Measurements from ENCODE around the gene RAP1A. TPM values are rescaled to one million over a fixed set of nuclear protein-coding genes. Genes with fewer than 3 reads are reported as not detected.
"Not testable (repeated sequence)": the region's sequence is repeated elsewhere in the genome, so short reads cannot be mapped to it uniquely, and the experiment has no call there.

Gene RAP1A
- total and polyA plus RNA-seq, 4 donors = 14.2 to 31.4 (median 25.8) TPM

DNA sequence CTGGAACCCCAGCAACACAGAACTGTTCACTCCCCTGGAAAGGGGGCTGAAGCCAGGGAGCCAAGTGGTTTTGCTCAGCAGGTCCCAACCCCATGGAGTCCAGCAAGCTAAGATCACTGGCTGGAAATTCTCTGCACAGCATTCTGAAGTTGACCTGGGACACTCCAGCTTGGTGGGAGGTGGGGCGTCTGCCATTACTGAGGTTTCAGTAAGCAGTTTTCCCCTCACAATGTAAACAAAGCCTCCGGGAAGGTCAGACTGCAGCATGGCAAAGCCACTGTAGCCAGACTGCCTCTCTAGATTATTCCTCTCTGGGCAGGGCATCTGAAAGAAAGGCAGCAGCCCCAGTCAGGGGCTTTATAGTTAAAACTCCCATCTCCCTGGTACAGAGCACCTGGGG is 60.0 kb downstream of the RAP1A start:
- Histone ChIP-seq H3K9me3 (ENCODE audit: control insufficient read depth in 4 of 4, low read length in 3 of 4) (peaks cover 0 to 2% (median 0%) of the 10 kb centered on the region in 4 donors), H3K36me3 (ENCODE audit: control insufficient read depth in 4 of 4, insufficient read depth in 3 of 4, low read depth in 1 of 4, low read length in 3 of 4) (peaks cover 0 to 5% (median 2%) of the 10 kb centered on the region in 4 donors)

DNA sequence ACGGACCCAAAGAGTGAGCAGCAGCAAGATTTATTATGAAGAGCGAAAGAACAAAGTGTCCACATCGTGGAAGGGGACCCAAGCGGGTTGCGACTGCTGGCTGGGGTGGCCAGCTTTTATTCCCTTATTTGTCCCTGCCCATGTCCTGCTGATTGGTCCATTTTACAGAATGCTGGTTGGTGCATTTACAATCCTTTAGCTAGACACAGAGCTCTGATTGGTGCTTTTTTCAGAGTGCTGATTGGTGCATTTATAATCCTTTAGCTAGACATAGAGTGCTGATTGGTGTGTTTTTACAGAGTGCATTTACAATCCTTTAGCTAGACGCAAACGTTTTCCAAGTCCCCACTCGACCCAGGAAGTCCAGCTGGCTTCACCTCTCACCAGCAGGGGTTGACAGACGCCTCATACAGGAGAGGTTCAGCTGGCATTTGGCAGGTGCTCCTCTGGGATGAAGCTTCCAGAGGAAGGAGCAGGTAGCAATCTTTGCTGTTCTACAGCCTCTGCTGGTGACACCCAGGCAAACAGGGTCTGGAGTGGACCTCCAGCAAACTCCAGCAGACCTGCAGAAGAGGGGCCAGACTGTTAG is 60.7 kb downstream of the RAP1A start:
- H3K27me3 ChIP-seq (ENCODE audit: control insufficient read depth in 4 of 4, insufficient read depth in 4 of 4, low read length in 3 of 4); H3K27ac ChIP-seq (ENCODE audit: low read depth in 1 of 2, low read length in 2 of 2); H3K9me3 ChIP-seq (ENCODE audit: control insufficient read depth in 4 of 4, low read length in 3 of 4); H3K9ac ChIP-seq (ENCODE audit: low read depth in 1 of 2, low read length in 2 of 2); DNase-seq (ENCODE audit: low spot score); H3K4me1 ChIP-seq (ENCODE audit: control insufficient read depth in 4 of 4, insufficient read depth in 4 of 4, low read length in 3 of 4); H3K4me3 ChIP-seq (ENCODE audit: low read depth in 1 of 3, low read length in 3 of 3); H3K36me3 ChIP-seq (ENCODE audit: control insufficient read depth in 4 of 4, insufficient read depth in 3 of 4, low read depth in 1 of 4, low read length in 3 of 4): not testable (repeated sequence)
- WGBS = 96% methylated on average over 9 of the region's 9 CpGs

More for the DNA sequence above, 60.0 kb downstream of the RAP1A start:
- H3K4me1 ChIP-seq (ENCODE audit: control insufficient read depth in 4 of 4, insufficient read depth in 4 of 4, low read length in 3 of 4) = no peaks in the 10 kb centered on the region
- no peak overlapping the region for H3K9ac ChIP-seq (ENCODE audit: low read depth in 1 of 2, low read length in 2 of 2)
- TF ChIP-seq HNF4G (IDR thresholded peaks at IDR 0.05) = no peak
- H3K4me3 ChIP-seq (ENCODE audit: low read depth in 1 of 3, low read length in 3 of 3) = no peak overlapping the region
- DNase-seq (ENCODE audit: low spot score) = no peak
- no peaks in the 10 kb centered on the region for H3K27me3 ChIP-seq (ENCODE audit: control insufficient read depth in 4 of 4, insufficient read depth in 4 of 4, low read length in 3 of 4)
- WGBS = 83% methylated on average over 2 of the region's 2 CpGs
- no peak overlapping the region for H3K27ac ChIP-seq (ENCODE audit: low read depth in 1 of 2, low read length in 2 of 2)

DNA sequence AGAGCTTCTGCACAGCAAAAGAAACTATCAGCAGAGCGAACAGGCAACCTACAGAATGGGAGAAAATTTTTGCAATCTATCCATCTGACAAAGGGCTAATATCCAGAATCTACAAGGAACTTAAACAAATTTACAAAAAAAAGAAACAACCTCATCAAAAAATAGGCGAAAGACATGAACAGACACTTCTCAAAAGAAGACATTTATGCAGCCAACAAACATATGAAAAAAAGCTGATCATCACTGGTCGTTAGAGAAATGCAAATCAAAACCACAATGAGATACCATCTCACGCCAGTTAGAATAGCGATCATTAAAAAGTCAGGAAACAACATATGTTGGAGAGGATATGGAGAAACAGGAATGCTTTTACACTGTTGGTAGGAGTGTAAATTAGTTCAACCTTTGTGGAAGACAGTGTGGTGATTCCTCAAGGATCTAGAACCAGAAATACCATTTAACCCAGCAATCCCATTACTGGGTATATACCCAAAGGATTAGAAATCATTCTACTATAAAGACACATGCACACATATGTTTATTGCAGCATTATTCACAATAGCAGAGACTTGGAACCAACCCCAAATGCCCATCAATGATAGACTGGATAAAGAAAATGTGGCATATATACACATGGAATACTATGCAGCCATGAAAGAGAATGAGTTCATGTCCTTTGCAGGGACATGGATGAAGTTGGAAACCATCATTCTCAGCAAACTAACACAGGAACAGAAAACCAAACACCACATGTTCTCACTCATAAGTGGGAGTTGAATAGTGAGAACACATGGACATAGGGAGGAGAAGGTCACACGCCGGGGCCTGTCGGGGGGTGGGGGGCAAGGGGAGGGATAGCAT is 65.9 kb downstream of the RAP1A start:
- not testable (repeated sequence) for H3K4me3 ChIP-seq (ENCODE audit: low read depth in 1 of 3, low read length in 3 of 3); H3K36me3 ChIP-seq (ENCODE audit: control insufficient read depth in 4 of 4, insufficient read depth in 3 of 4, low read depth in 1 of 4, low read length in 3 of 4); H3K27ac ChIP-seq (ENCODE audit: low read depth in 1 of 2, low read length in 2 of 2); H3K27me3 ChIP-seq (ENCODE audit: control insufficient read depth in 4 of 4, insufficient read depth in 4 of 4, low read length in 3 of 4); H3K9ac ChIP-seq (ENCODE audit: low read depth in 1 of 2, low read length in 2 of 2); H3K4me1 ChIP-seq (ENCODE audit: control insufficient read depth in 4 of 4, insufficient read depth in 4 of 4, low read length in 3 of 4); H3K9me3 ChIP-seq (ENCODE audit: control insufficient read depth in 4 of 4, low read length in 3 of 4); DNase-seq (ENCODE audit: low spot score)
- 96% methylated on average over 8 of the region's 8 CpGs for whole genome bisulfite sequencing

DNA sequence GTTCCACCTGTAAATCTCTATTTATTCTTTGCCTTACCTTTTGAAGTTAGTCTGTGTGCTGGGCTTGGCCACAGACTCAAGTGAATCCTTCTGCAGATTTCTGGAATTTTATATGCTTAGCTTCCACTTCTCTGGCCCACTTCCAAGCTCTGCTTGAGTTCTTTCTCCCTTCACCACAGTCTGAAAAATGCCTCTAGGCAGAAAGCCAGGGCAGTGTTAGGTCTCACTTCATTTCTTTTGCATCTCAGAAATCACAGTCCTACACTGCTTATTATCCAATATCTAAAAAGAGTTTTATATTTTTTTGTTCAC is 70.7 kb downstream of the RAP1A start:
- Histone ChIP-seq H3K27me3 (ENCODE audit: control insufficient read depth in 4 of 4, insufficient read depth in 4 of 4, low read length in 3 of 4) (no peaks in the 10 kb centered on the region), H3K36me3 (ENCODE audit: control insufficient read depth in 4 of 4, insufficient read depth in 3 of 4, low read depth in 1 of 4, low read length in 3 of 4) (peaks cover 0 to 10% (median 5%) of the 10 kb centered on the region in 4 donors), H3K4me1 (ENCODE audit: control insufficient read depth in 4 of 4, insufficient read depth in 4 of 4, low read length in 3 of 4) (peaks cover 1 to 6% (median 5%) of the 10 kb centered on the region in 4 donors), H3K27ac (ENCODE audit: low read depth in 1 of 2, low read length in 2 of 2) (no peak overlapping the region), H3K4me3 (ENCODE audit: low read depth in 1 of 3, low read length in 3 of 3) (no peak overlapping the region), H3K9me3 (ENCODE audit: control insufficient read depth in 4 of 4, low read length in 3 of 4) (no peaks in the 10 kb centered on the region), H3K9ac (ENCODE audit: low read depth in 1 of 2, low read length in 2 of 2) (no peak overlapping the region)
- DNase-seq (ENCODE audit: low spot score) = no peak
- no peak for TF ChIP-seq YY1 (IDR thresholded peaks at IDR 0.05)
- TF ChIP-seq, protein P1, sequence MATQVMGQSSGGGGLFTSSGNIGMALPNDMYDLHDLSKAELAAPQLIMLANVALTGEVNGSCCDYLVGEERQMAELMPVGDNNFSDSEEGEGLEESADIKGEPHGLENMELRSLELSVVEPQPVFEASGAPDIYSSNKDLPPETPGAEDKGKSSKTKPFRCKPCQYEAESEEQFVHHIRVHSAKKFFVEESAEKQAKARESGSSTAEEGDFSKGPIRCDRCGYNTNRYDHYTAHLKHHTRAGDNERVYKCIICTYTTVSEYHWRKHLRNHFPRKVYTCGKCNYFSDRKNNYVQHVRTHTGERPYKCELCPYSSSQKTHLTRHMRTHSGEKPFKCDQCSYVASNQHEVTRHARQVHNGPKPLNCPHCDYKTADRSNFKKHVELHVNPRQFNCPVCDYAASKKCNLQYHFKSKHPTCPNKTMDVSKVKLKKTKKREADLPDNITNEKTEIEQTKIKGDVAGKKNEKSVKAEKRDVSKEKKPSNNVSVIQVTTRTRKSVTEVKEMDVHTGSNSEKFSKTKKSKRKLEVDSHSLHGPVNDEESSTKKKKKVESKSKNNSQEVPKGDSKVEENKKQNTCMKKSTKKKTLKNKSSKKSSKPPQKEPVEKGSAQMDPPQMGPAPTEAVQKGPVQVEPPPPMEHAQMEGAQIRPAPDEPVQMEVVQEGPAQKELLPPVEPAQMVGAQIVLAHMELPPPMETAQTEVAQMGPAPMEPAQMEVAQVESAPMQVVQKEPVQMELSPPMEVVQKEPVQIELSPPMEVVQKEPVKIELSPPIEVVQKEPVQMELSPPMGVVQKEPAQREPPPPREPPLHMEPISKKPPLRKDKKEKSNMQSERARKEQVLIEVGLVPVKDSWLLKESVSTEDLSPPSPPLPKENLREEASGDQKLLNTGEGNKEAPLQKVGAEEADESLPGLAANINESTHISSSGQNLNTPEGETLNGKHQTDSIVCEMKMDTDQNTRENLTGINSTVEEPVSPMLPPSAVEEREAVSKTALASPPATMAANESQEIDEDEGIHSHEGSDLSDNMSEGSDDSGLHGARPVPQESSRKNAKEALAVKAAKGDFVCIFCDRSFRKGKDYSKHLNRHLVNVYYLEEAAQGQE (IDR thresholded peaks at IDR 0.05) = no peak
- TF ChIP-seq RXRA (IDR thresholded peaks at IDR 0.05) = no peak
- TF ChIP-seq EGR1 (IDR thresholded peaks at IDR 0.05; ENCODE audit: low read depth in 2 of 2) = no peak
- no peak for TF ChIP-seq RAD21 (IDR thresholded peaks at IDR 0.05)
- TF ChIP-seq, protein P2, sequence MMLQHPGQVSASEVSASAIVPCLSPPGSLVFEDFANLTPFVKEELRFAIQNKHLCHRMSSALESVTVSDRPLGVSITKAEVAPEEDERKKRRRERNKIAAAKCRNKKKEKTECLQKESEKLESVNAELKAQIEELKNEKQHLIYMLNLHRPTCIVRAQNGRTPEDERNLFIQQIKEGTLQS (IDR thresholded peaks at IDR 0.05) = no peak
- TF ChIP-seq, protein P3, sequence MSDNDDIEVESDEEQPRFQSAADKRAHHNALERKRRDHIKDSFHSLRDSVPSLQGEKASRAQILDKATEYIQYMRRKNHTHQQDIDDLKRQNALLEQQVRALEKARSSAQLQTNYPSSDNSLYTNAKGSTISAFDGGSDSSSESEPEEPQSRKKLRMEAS (IDR thresholded peaks at IDR 0.05) = no peak
- no peak for TF ChIP-seq SP1 (IDR thresholded peaks at IDR 0.05)
- TF ChIP-seq, protein P4, sequence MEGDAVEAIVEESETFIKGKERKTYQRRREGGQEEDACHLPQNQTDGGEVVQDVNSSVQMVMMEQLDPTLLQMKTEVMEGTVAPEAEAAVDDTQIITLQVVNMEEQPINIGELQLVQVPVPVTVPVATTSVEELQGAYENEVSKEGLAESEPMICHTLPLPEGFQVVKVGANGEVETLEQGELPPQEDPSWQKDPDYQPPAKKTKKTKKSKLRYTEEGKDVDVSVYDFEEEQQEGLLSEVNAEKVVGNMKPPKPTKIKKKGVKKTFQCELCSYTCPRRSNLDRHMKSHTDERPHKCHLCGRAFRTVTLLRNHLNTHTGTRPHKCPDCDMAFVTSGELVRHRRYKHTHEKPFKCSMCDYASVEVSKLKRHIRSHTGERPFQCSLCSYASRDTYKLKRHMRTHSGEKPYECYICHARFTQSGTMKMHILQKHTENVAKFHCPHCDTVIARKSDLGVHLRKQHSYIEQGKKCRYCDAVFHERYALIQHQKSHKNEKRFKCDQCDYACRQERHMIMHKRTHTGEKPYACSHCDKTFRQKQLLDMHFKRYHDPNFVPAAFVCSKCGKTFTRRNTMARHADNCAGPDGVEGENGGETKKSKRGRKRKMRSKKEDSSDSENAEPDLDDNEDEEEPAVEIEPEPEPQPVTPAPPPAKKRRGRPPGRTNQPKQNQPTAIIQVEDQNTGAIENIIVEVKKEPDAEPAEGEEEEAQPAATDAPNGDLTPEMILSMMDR (IDR thresholded peaks at IDR 0.05; ENCODE audit: low read depth, low read length, missing input control) = no peak
- no peak for TF ChIP-seq FOXA1 (IDR thresholded peaks at IDR 0.05)
- TF ChIP-seq TAF1 (conservative IDR thresholded peaks at IDR 0.05) = no peak

All from liver (tissue), 9 donors.